ENCODE measurements around the gene NOP58. TPM values are rescaled to one million over a fixed set of nuclear protein-coding genes. Genes with fewer than 3 reads are reported as not detected.
"Not testable (repeated sequence)": the region's sequence is repeated elsewhere in the genome, so short reads cannot be mapped to it uniquely, and the experiment has no call there.

Gene NOP58
- total RNA-seq, 2 experiments from 2014 or later = 151 to 155 TPM

- ChIA-PET CTCF (interaction anchor here (1.4 kb wide), 1 partner anchor 12 kb away, joined by 4 read pairs; no protein-coding TSS in a partner anchor), POLR2A (no interaction called here)
- H3K9me3 Mint-ChIP-seq = no peaks in the 10 kb centered on the region
- no peak for DNase-seq
- intact Hi-C loops (cut with micrococcal nuclease) = no loop called here
- H3K4me3 Mint-ChIP-seq = no peak overlapping the region
- H3K4me1 Mint-ChIP-seq (ENCODE audit: low read depth) = no peaks in the 10 kb centered on the region
- no peaks in the 10 kb centered on the region for H3K27me3 Mint-ChIP-seq
- no peak overlapping the region for H3K27ac Mint-ChIP-seq
- peaks cover 23% of the 10 kb centered on the region for H3K36me3 Mint-ChIP-seq
These were observed 46.3 kb downstream of the NOP58 start for GRCh38 chr2:202311823-202312388.

GRCh38 chr2:202314116-202314515 is 48.6 kb downstream of the NOP58 start:
- ChIA-PET CTCF (no interaction called here), POLR2A (no interaction called here)
- intact Hi-C loops (cut with micrococcal nuclease) = no loop called here
- Mint-ChIP-seq H3K4me3 (no peak overlapping the region), H3K4me1 (ENCODE audit: low read depth) (no peaks in the 10 kb centered on the region), H3K9me3 (no peaks in the 10 kb centered on the region), H3K27me3 (no peaks in the 10 kb centered on the region), H3K27ac (no peak overlapping the region), H3K36me3 (peaks cover 19% of the 10 kb centered on the region)
- DNase-seq = no peak

GRCh38 chr2:202317080-202317857 is 51.7 kb downstream of the NOP58 start:
- no peak overlapping the region for H3K27ac Mint-ChIP-seq
- no peaks in the 10 kb centered on the region for H3K9me3 Mint-ChIP-seq
- no peak for DNase-seq
- no peak overlapping the region for H3K4me3 Mint-ChIP-seq
- peaks cover 12% of the 10 kb centered on the region for H3K36me3 Mint-ChIP-seq
- CTCF ChIA-PET = interaction anchor here (0.6 kb wide), 1 partner anchor 209 kb away, joined by 4 read pairs; no protein-coding TSS in a partner anchor
- POLR2A ChIA-PET = interaction anchor here (0.9 kb wide), 1 partner anchor 46 kb away, joined by 3 read pairs; no protein-coding TSS in a partner anchor
- intact Hi-C loops (cut with micrococcal nuclease) = no loop called here
- no peaks in the 10 kb centered on the region for H3K4me1 Mint-ChIP-seq (ENCODE audit: low read depth)
- H3K27me3 Mint-ChIP-seq = no peaks in the 10 kb centered on the region

- DNase-seq; H3K27ac Mint-ChIP-seq; H3K4me1 Mint-ChIP-seq (ENCODE audit: low read depth); H3K9me3 Mint-ChIP-seq; H3K4me3 Mint-ChIP-seq; POLR2A ChIA-PET; CTCF ChIA-PET; intact Hi-C loops (cut with micrococcal nuclease); H3K27me3 Mint-ChIP-seq: not testable (repeated sequence)
- peaks cover 27% of the 10 kb centered on the region for H3K36me3 Mint-ChIP-seq
These were observed 54.8 kb downstream of the NOP58 start for GRCh38 chr2:202320362-202320761.

GRCh38 chr2:202322435-202322834 is 56.9 kb downstream of the NOP58 start:
- intact Hi-C loops (cut with micrococcal nuclease) = no loop called here
- H3K36me3 Mint-ChIP-seq = peaks cover 27% of the 10 kb centered on the region
- no peak overlapping the region for H3K4me3 Mint-ChIP-seq
- POLR2A ChIA-PET = no interaction called here
- H3K9me3 Mint-ChIP-seq = no peaks in the 10 kb centered on the region
- no peaks in the 10 kb centered on the region for H3K27me3 Mint-ChIP-seq
- CTCF ChIA-PET = no interaction called here
- no peak for DNase-seq
- H3K4me1 Mint-ChIP-seq (ENCODE audit: low read depth) = no peaks in the 10 kb centered on the region
- H3K27ac Mint-ChIP-seq = no peak overlapping the region

- no peaks in the 10 kb centered on the region for H3K27me3 Mint-ChIP-seq
- H3K36me3 Mint-ChIP-seq = peaks cover 15% of the 10 kb centered on the region
- CTCF ChIA-PET = no interaction called here
- no peak for DNase-seq
- no peak overlapping the region for H3K4me3 Mint-ChIP-seq
- H3K9me3 Mint-ChIP-seq = no peaks in the 10 kb centered on the region
- POLR2A ChIA-PET = no interaction called here
- no peaks in the 10 kb centered on the region for H3K4me1 Mint-ChIP-seq (ENCODE audit: low read depth)
- intact Hi-C loops (cut with micrococcal nuclease) = no loop called here
- H3K27ac Mint-ChIP-seq = no peak overlapping the region
These were observed 62.3 kb downstream of the NOP58 start for GRCh38 chr2:202327858-202328257.

- POLR2A ChIA-PET = no interaction called here
- no peaks in the 10 kb centered on the region for H3K27me3 Mint-ChIP-seq
- H3K9me3 Mint-ChIP-seq = no peaks in the 10 kb centered on the region
- CTCF ChIA-PET = no interaction called here
- H3K27ac Mint-ChIP-seq = no peak overlapping the region
- no peak overlapping the region for H3K4me3 Mint-ChIP-seq
- H3K36me3 Mint-ChIP-seq = no peaks in the 10 kb centered on the region
- no peak for DNase-seq
- H3K4me1 Mint-ChIP-seq (ENCODE audit: low read depth) = no peaks in the 10 kb centered on the region
- intact Hi-C loops (cut with micrococcal nuclease) = no loop called here
These were observed 70.4 kb downstream of the NOP58 start for GRCh38 chr2:202335791-202336467.

GRCh38 chr2:202337151-202337550 is 71.6 kb downstream of the NOP58 start:
- Mint-ChIP-seq H3K9me3 (no peaks in the 10 kb centered on the region), H3K27me3 (no peaks in the 10 kb centered on the region), H3K27ac (no peak overlapping the region), H3K36me3 (no peaks in the 10 kb centered on the region), H3K4me3 (no peak overlapping the region), H3K4me1 (ENCODE audit: low read depth) (no peaks in the 10 kb centered on the region)
- ChIA-PET POLR2A (no interaction called here), CTCF (no interaction called here)
- intact Hi-C loops (cut with micrococcal nuclease) = no loop called here
- no peak for DNase-seq

- Mint-ChIP-seq H3K27me3 (no peaks in the 10 kb centered on the region), H3K27ac (no peak overlapping the region), H3K36me3 (no peaks in the 10 kb centered on the region), H3K4me3 (no peak overlapping the region), H3K4me1 (ENCODE audit: low read depth) (no peaks in the 10 kb centered on the region), H3K9me3 (no peaks in the 10 kb centered on the region)
- ChIA-PET POLR2A (no interaction called here), CTCF (no interaction called here)
- intact Hi-C loops (cut with micrococcal nuclease) = no loop called here
- DNase-seq = no peak
These were observed 72.3 kb downstream of the NOP58 start for GRCh38 chr2:202337706-202338346.

GRCh38 chr2:202339071-202339870 is 73.7 kb downstream of the NOP58 start:
- Mint-ChIP-seq H3K9me3 (no peaks in the 10 kb centered on the region), H3K36me3 (no peaks in the 10 kb centered on the region), H3K4me1 (ENCODE audit: low read depth) (no peaks in the 10 kb centered on the region), H3K27me3 (no peaks in the 10 kb centered on the region), H3K4me3 (no peak overlapping the region), H3K27ac (no peak overlapping the region)
- POLR2A ChIA-PET = interaction anchor here (1.0 kb wide), 1 partner anchor 35 kb away, joined by 3 read pairs; no protein-coding TSS in a partner anchor
- CTCF ChIA-PET = interaction anchor here (0.7 to 1.0 kb wide), 2 partner anchors 10 to 193 kb away, joined by 3 read pairs; no protein-coding TSS in a partner anchor
- intact Hi-C loops (cut with micrococcal nuclease) = no loop called here
- DNase-seq = no peak

- intact Hi-C loops (cut with micrococcal nuclease) = no loop called here
- CTCF ChIA-PET = no interaction called here
- POLR2A ChIA-PET = no interaction called here
- Mint-ChIP-seq H3K9me3 (no peaks in the 10 kb centered on the region), H3K4me1 (ENCODE audit: low read depth) (no peaks in the 10 kb centered on the region), H3K27ac (no peak overlapping the region), H3K27me3 (no peaks in the 10 kb centered on the region), H3K4me3 (no peak overlapping the region), H3K36me3 (no peaks in the 10 kb centered on the region)
- no peak for DNase-seq
These were observed 78.6 kb downstream of the NOP58 start for GRCh38 chr2:202344178-202344577.

GRCh38 chr2:202346180-202346579 is 80.6 kb downstream of the NOP58 start:
- H3K4me3 Mint-ChIP-seq = no peak overlapping the region
- no peak overlapping the region for H3K27ac Mint-ChIP-seq
- ChIA-PET CTCF (no interaction called here), POLR2A (no interaction called here)
- no peak for DNase-seq
- H3K27me3 Mint-ChIP-seq = no peaks in the 10 kb centered on the region
- intact Hi-C loops (cut with micrococcal nuclease) = no loop called here
- H3K9me3 Mint-ChIP-seq = no peaks in the 10 kb centered on the region
- no peaks in the 10 kb centered on the region for H3K4me1 Mint-ChIP-seq (ENCODE audit: low read depth)
- no peaks in the 10 kb centered on the region for H3K36me3 Mint-ChIP-seq
